ENCODE results near the gene LRRC3. TPM values are rescaled to one million over a fixed set of nuclear protein-coding genes. Genes with fewer than 3 reads are reported as not detected.

The LRRC3 gene
- total and polyA plus RNA-seq, 2 of the 8 experiments (the other 6 are each of a cell fraction or from before 2014, with no cell fraction given) = 3.1 to 5.4 TPM

GRCh38 chr21:44407493-44407892, 47.8 kb upstream of the LRRC3 start:
- Histone ChIP-seq H3K27me3 (replicated peaks in 1 of 4; ENCODE audit: control insufficient read depth in 3 of 4, extremely low read depth in 1 of 4, insufficient read depth in 3 of 4, low read length in 3 of 4) (no peaks in the 10 kb centered on the region), H3K4ac (replicated peaks; ENCODE audit: insufficient read length, low read depth, low read length) (no peak overlapping the region), H3K36me3 (ENCODE audit: control insufficient read depth in 2 of 4, insufficient read depth in 4 of 4, low read length in 3 of 4) (no peaks in the 10 kb centered on the region; a peak in 1 of 8 replicates), H2BK20ac (ENCODE audit: low read length) (no peak overlapping the region), H3K23ac (ENCODE audit: insufficient read length) (no peak overlapping the region), H2AFZ (ENCODE audit: low read length) (no peak overlapping the region), H3K9me3 (ENCODE audit: insufficient read depth in 2 of 2, low read depth in 1 of 2, low read length in 1 of 2) (peaks cover 14 to 17% of the 10 kb centered on the region in 2 experiments), H2BK15ac (ENCODE audit: low read length) (no peak overlapping the region), H2AK5ac (ENCODE audit: low read depth, low read length) (no peak overlapping the region), H3K18ac (ENCODE audit: extremely low read depth, low read length) (no peak overlapping the region), H3K23me2 (ENCODE audit: low read depth, low read length) (no peaks in the 10 kb centered on the region), H3K79me2 (ENCODE audit: control insufficient read depth in 1 of 2, insufficient read depth in 2 of 2, low read length in 2 of 2) (no peaks in the 10 kb centered on the region; a peak in 1 of 4 replicates), H2BK5ac (ENCODE audit: low read depth, low read length) (no peak overlapping the region), H4K91ac (replicated peaks; ENCODE audit: insufficient read length, low read length) (no peak overlapping the region), H3K27ac (ENCODE audit: low read depth, low read length) (no peak overlapping the region), H3K79me1 (ENCODE audit: low read depth, low read length) (no peaks in the 10 kb centered on the region), H3K9ac (replicated peaks in 1 of 4; ENCODE audit: extremely low read depth in 1 of 4, low read depth in 3 of 4, low read length in 3 of 4) (no peak overlapping the region), H3K56ac (replicated peaks; ENCODE audit: insufficient read length, low read depth, low read length) (no peak overlapping the region), H3K14ac (ENCODE audit: insufficient read length) (no peak overlapping the region), H4K20me1 (replicated peaks in 1 of 2; ENCODE audit: control insufficient read depth in 1 of 2, insufficient read depth in 2 of 2, low read length in 2 of 2) (peaks cover 0 to 2% of the 10 kb centered on the region in 2 experiments), H3K4me2 (ENCODE audit: insufficient read depth in 1 of 2, low read depth in 2 of 2, low read length in 2 of 2) (no peak overlapping the region), H4K8ac (ENCODE audit: extremely low read depth, insufficient read depth, low read length) (no peak overlapping the region), H2BK12ac (ENCODE audit: low read depth, low read length) (no peak overlapping the region), H3K4me1 (replicated peaks in 1 of 4; ENCODE audit: control insufficient read depth in 3 of 4, insufficient read depth in 4 of 4, low read length in 3 of 4) (no peaks in the 10 kb centered on the region), H2BK120ac (replicated peaks; ENCODE audit: low read depth, low read length) (no peak overlapping the region), H4K5ac (ENCODE audit: insufficient read length, low read depth, low read length) (no peak overlapping the region), H3K4me3 (ENCODE audit: extremely low read depth in 1 of 4, insufficient read depth in 2 of 4, low read depth in 3 of 4, low read length in 4 of 4) (no peak overlapping the region)
- POLR2A ChIA-PET (ENCODE audit: partially characterized antibody) = no interaction called here
- 88% methylated on average over 7 of the region's 7 CpGs; no CpG with 5 or more reads in 1 of the 2 experiments for WGBS, 2 experiments (ENCODE audit: extremely low coverage in 1 of 2, insufficient coverage in 1 of 2, insufficient read length in 1 of 2, insufficient replicate concordance in 2 of 2, low coverage in 1 of 2, low lambda C conversion rate in 2 of 2, missing lambda C conversion rate in 1 of 2)
- FAIRE-seq = no peak
- DNase-seq (ENCODE audit: low read depth in 1 of 2, low spot score in 2 of 2) = no peak
- CTCF ChIA-PET (ENCODE audit: partially characterized antibody) = interaction anchor here (1.0 to 1.5 kb wide), 2 partner anchors 37 to 110 kb away, joined by 3 to 5 read pairs; no protein-coding TSS in a partner anchor
- TF ChIP-seq E2F6 (IDR thresholded peaks at IDR 0.05) (no peak), ATF2 (IDR thresholded peaks at IDR 0.05; ENCODE audit: low read length) (no peak), FOSL1 (IDR thresholded peaks at IDR 0.05; ENCODE audit: insufficient read depth, low read depth, low read length) (no peak), BACH1 (IDR thresholded peaks at IDR 0.05; ENCODE audit: low read length) (no peak), SIX5 (IDR thresholded peaks at IDR 0.05; ENCODE audit: low read depth, low read length) (no peak), SP4 (IDR thresholded peaks at IDR 0.05; ENCODE audit: low read length) (no peak)

Data from H1 (cell line).